ENCODE measurements around the gene EPN2.

The EPN2 gene

GRCh38 chr17:19291646-19292376 lies 54.6 kb downstream of the EPN2 start:
- H3K4me1 ChIP-seq (ENCODE audit: control insufficient read depth, insufficient read depth, low read length), result peaks cover 16% of the 10 kb centered on the region
- H3K27me3 ChIP-seq (ENCODE audit: control insufficient read depth, insufficient read depth, low read length), result no peaks in the 10 kb centered on the region
- no peaks in the 10 kb centered on the region for H3K36me3 ChIP-seq (ENCODE audit: control insufficient read depth, insufficient read depth, low read length)
- H3K9me3 ChIP-seq (ENCODE audit: control insufficient read depth, low read length), result no peaks in the 10 kb centered on the region
- H3K9ac ChIP-seq (ENCODE audit: low read length), result no peak overlapping the region
- no peak overlapping the region for H3K4me3 ChIP-seq (ENCODE audit: low read length)

- Histone ChIP-seq H3K36me3 (ENCODE audit: control insufficient read depth, insufficient read depth, low read length) (no peaks in the 10 kb centered on the region), H3K27me3 (ENCODE audit: control insufficient read depth, insufficient read depth, low read length) (no peaks in the 10 kb centered on the region), H3K9ac (ENCODE audit: low read length) (no peak overlapping the region), H3K9me3 (ENCODE audit: control insufficient read depth, low read length) (no peaks in the 10 kb centered on the region), H3K4me1 (ENCODE audit: control insufficient read depth, insufficient read depth, low read length) (peaks cover 11% of the 10 kb centered on the region), H3K4me3 (ENCODE audit: low read length) (no peak overlapping the region)
These were observed 55.2 kb downstream of the EPN2 start for GRCh38 chr17:19292377-19292711.

- peaks cover 9% of the 10 kb centered on the region for H3K4me1 ChIP-seq (ENCODE audit: control insufficient read depth, insufficient read depth, low read length)
- H3K9ac ChIP-seq (ENCODE audit: low read length), result no peak overlapping the region
These were observed 57.3 kb downstream of the EPN2 start for GRCh38 chr17:19294443-19294842.

GRCh38 chr17:19295473-19296135 lies 58.4 kb downstream of the EPN2 start:
- Histone ChIP-seq H3K4me3 (ENCODE audit: low read length) (no peak overlapping the region), H3K9ac (ENCODE audit: low read length) (no peak overlapping the region), H3K9me3 (ENCODE audit: control insufficient read depth, low read length) (no peaks in the 10 kb centered on the region), H3K4me1 (ENCODE audit: control insufficient read depth, insufficient read depth, low read length) (peaks cover 9% of the 10 kb centered on the region), H3K36me3 (ENCODE audit: control insufficient read depth, insufficient read depth, low read length) (no peaks in the 10 kb centered on the region), H3K27me3 (ENCODE audit: control insufficient read depth, insufficient read depth, low read length) (no peaks in the 10 kb centered on the region)

More at GRCh38 chr17:19294443-19294842, 57.3 kb downstream of the EPN2 start:
- H3K4me3 ChIP-seq (ENCODE audit: low read length), result no peak overlapping the region
- H3K9me3 ChIP-seq (ENCODE audit: control insufficient read depth, low read length), result no peaks in the 10 kb centered on the region
- H3K36me3 ChIP-seq (ENCODE audit: control insufficient read depth, insufficient read depth, low read length), result no peaks in the 10 kb centered on the region
- H3K27me3 ChIP-seq (ENCODE audit: control insufficient read depth, insufficient read depth, low read length), result no peaks in the 10 kb centered on the region

GRCh38 chr17:19296786-19297778 lies 59.9 kb downstream of the EPN2 start:
- H3K27me3 ChIP-seq (ENCODE audit: control insufficient read depth, insufficient read depth, low read length), result no peaks in the 10 kb centered on the region
- no peaks in the 10 kb centered on the region for H3K9me3 ChIP-seq (ENCODE audit: control insufficient read depth, low read length)
- H3K9ac ChIP-seq (ENCODE audit: low read length), result no peak overlapping the region
- peaks cover 5% of the 10 kb centered on the region for H3K4me1 ChIP-seq (ENCODE audit: control insufficient read depth, insufficient read depth, low read length)
- H3K36me3 ChIP-seq (ENCODE audit: control insufficient read depth, insufficient read depth, low read length), result no peaks in the 10 kb centered on the region
- H3K4me3 ChIP-seq (ENCODE audit: low read length), result no peak overlapping the region

- H3K9me3 ChIP-seq (ENCODE audit: control insufficient read depth, low read length), result no peaks in the 10 kb centered on the region
- no peaks in the 10 kb centered on the region for H3K4me1 ChIP-seq (ENCODE audit: control insufficient read depth, insufficient read depth, low read length)
- H3K4me3 ChIP-seq (ENCODE audit: low read length), result no peak overlapping the region
- no peaks in the 10 kb centered on the region for H3K36me3 ChIP-seq (ENCODE audit: control insufficient read depth, insufficient read depth, low read length)
- no peak overlapping the region for H3K9ac ChIP-seq (ENCODE audit: low read length)
- H3K27me3 ChIP-seq (ENCODE audit: control insufficient read depth, insufficient read depth, low read length), result no peaks in the 10 kb centered on the region
These were observed 61.5 kb downstream of the EPN2 start for GRCh38 chr17:19298569-19299213.

GRCh38 chr17:19299214-19299747 lies 62.1 kb downstream of the EPN2 start:
- Histone ChIP-seq H3K4me1 (ENCODE audit: control insufficient read depth, insufficient read depth, low read length) (peaks cover 3% of the 10 kb centered on the region), H3K4me3 (ENCODE audit: low read length) (no peak overlapping the region), H3K36me3 (ENCODE audit: control insufficient read depth, insufficient read depth, low read length) (no peaks in the 10 kb centered on the region), H3K9ac (ENCODE audit: low read length) (no peak overlapping the region), H3K27me3 (ENCODE audit: control insufficient read depth, insufficient read depth, low read length) (no peaks in the 10 kb centered on the region), H3K9me3 (ENCODE audit: control insufficient read depth, low read length) (no peaks in the 10 kb centered on the region)

GRCh38 chr17:19299866-19300265 lies 62.7 kb downstream of the EPN2 start:
- Histone ChIP-seq H3K4me3 (ENCODE audit: low read length) (no peak overlapping the region), H3K27me3 (ENCODE audit: control insufficient read depth, insufficient read depth, low read length) (no peaks in the 10 kb centered on the region), H3K9me3 (ENCODE audit: control insufficient read depth, low read length) (no peaks in the 10 kb centered on the region), H3K9ac (ENCODE audit: low read length) (no peak overlapping the region), H3K4me1 (ENCODE audit: control insufficient read depth, insufficient read depth, low read length) (peaks cover 9% of the 10 kb centered on the region), H3K36me3 (ENCODE audit: control insufficient read depth, insufficient read depth, low read length) (no peaks in the 10 kb centered on the region)

- Histone ChIP-seq H3K27me3 (ENCODE audit: control insufficient read depth, insufficient read depth, low read length) (no peaks in the 10 kb centered on the region), H3K9ac (ENCODE audit: low read length) (no peak overlapping the region), H3K4me3 (ENCODE audit: low read length) (no peak overlapping the region), H3K36me3 (ENCODE audit: control insufficient read depth, insufficient read depth, low read length) (no peaks in the 10 kb centered on the region), H3K4me1 (ENCODE audit: control insufficient read depth, insufficient read depth, low read length) (peaks cover 11% of the 10 kb centered on the region), H3K9me3 (ENCODE audit: control insufficient read depth, low read length) (no peaks in the 10 kb centered on the region)
These were observed 64.2 kb downstream of the EPN2 start for GRCh38 chr17:19301274-19301951.

GRCh38 chr17:19301973-19302372 lies 64.8 kb downstream of the EPN2 start:
- H3K27me3 ChIP-seq (ENCODE audit: control insufficient read depth, insufficient read depth, low read length), result no peaks in the 10 kb centered on the region

GRCh38 chr17:19302791-19303331 lies 65.7 kb downstream of the EPN2 start:
- H3K4me1 ChIP-seq (ENCODE audit: control insufficient read depth, insufficient read depth, low read length), result peaks cover 17% of the 10 kb centered on the region
- no peak overlapping the region for H3K9ac ChIP-seq (ENCODE audit: low read length)
- H3K36me3 ChIP-seq (ENCODE audit: control insufficient read depth, insufficient read depth, low read length), result no peaks in the 10 kb centered on the region
- no peaks in the 10 kb centered on the region for H3K9me3 ChIP-seq (ENCODE audit: control insufficient read depth, low read length)
- no peaks in the 10 kb centered on the region for H3K27me3 ChIP-seq (ENCODE audit: control insufficient read depth, insufficient read depth, low read length)
- H3K4me3 ChIP-seq (ENCODE audit: low read length), result no peak overlapping the region

More at GRCh38 chr17:19301973-19302372, 64.8 kb downstream of the EPN2 start:
- H3K36me3 ChIP-seq (ENCODE audit: control insufficient read depth, insufficient read depth, low read length), result no peaks in the 10 kb centered on the region
- no peak overlapping the region for H3K4me3 ChIP-seq (ENCODE audit: low read length)
- no peak overlapping the region for H3K9ac ChIP-seq (ENCODE audit: low read length)
- H3K4me1 ChIP-seq (ENCODE audit: control insufficient read depth, insufficient read depth, low read length), result peaks cover 17% of the 10 kb centered on the region
- H3K9me3 ChIP-seq (ENCODE audit: control insufficient read depth, low read length), result no peaks in the 10 kb centered on the region
